Measurements from ENCODE around the gene ADCY4.

ADCY4 gene

GRCh38 chr14:24334431-24335291 is at the start of gene ADCY4:
ADCY4 (minus strand) TSS chr14:24335071; CDS start chr14:24334652, 419 bp downstream.
- peaks cover 100% of the 10 kb centered on the region for H3K27me3 ChIP-seq (ENCODE audit: control insufficient read depth, insufficient read depth, low read length)
- peak within 1 kb of the TSS; percentile 29 for H3K9ac ChIP-seq (ENCODE audit: low read length)
- H3K4me1 ChIP-seq (ENCODE audit: control insufficient read depth, insufficient read depth, low read length), result peaks cover 13% of the 10 kb centered on the region; the same call in 1 of the 2 replicates
- no peaks in the 10 kb centered on the region for H3K9me3 ChIP-seq (ENCODE audit: control insufficient read depth, insufficient read depth, low read depth, low read length)
- peak within 1 kb of the TSS; percentile 78 for H3K4me3 ChIP-seq (ENCODE audit: low read depth, low read length)
- H3K36me3 ChIP-seq (ENCODE audit: control insufficient read depth, insufficient read depth, low read length), result no peaks in the 10 kb centered on the region
- H3K27ac ChIP-seq (ENCODE audit: low read depth, low read length), result no peak within 1 kb of the TSS

GRCh38 chr14:24384169-24384568 is 49.3 kb upstream of the ADCY4 start:
- no peak overlapping the region for H3K9ac ChIP-seq (ENCODE audit: low read length)
- H3K9me3 ChIP-seq (ENCODE audit: control insufficient read depth, insufficient read depth, low read depth, low read length), result no peaks in the 10 kb centered on the region
- 0 out of 2 replicates have a peak, but pooled peaks cover 4% of the 10 kb centered on the region for H3K27me3 ChIP-seq (ENCODE audit: control insufficient read depth, insufficient read depth, low read length)
- no peak overlapping the region for H3K4me3 ChIP-seq (ENCODE audit: low read depth, low read length)
- H3K36me3 ChIP-seq (ENCODE audit: control insufficient read depth, insufficient read depth, low read length), result no peaks in the 10 kb centered on the region
- H3K27ac ChIP-seq (ENCODE audit: low read depth, low read length), result no peak overlapping the region
- H3K4me1 ChIP-seq (ENCODE audit: control insufficient read depth, insufficient read depth, low read length), result peaks cover 9% of the 10 kb centered on the region

- H3K9me3 ChIP-seq (ENCODE audit: control insufficient read depth, insufficient read depth, low read depth, low read length), result no peaks in the 10 kb centered on the region
- H3K36me3 ChIP-seq (ENCODE audit: control insufficient read depth, insufficient read depth, low read length), result no peaks in the 10 kb centered on the region
- H3K4me3 ChIP-seq (ENCODE audit: low read depth, low read length), result no peak overlapping the region
- peaks cover 13% of the 10 kb centered on the region for H3K4me1 ChIP-seq (ENCODE audit: control insufficient read depth, insufficient read depth, low read length)
- H3K9ac ChIP-seq (ENCODE audit: low read length), result no peak overlapping the region
- no peak overlapping the region for H3K27ac ChIP-seq (ENCODE audit: low read depth, low read length)
- H3K27me3 ChIP-seq (ENCODE audit: control insufficient read depth, insufficient read depth, low read length), result no peaks in the 10 kb centered on the region
Measured at GRCh38 chr14:24382064-24382371, 47.1 kb upstream of the ADCY4 start.

GRCh38 chr14:24381363-24382063 is 46.6 kb upstream of the ADCY4 start:
- peaks cover 14% of the 10 kb centered on the region for H3K4me1 ChIP-seq (ENCODE audit: control insufficient read depth, insufficient read depth, low read length)
- no peak overlapping the region for H3K4me3 ChIP-seq (ENCODE audit: low read depth, low read length)
- H3K9ac ChIP-seq (ENCODE audit: low read length), result no peak overlapping the region
- H3K27me3 ChIP-seq (ENCODE audit: control insufficient read depth, insufficient read depth, low read length), result no peaks in the 10 kb centered on the region
- no peaks in the 10 kb centered on the region for H3K9me3 ChIP-seq (ENCODE audit: control insufficient read depth, insufficient read depth, low read depth, low read length)
- H3K36me3 ChIP-seq (ENCODE audit: control insufficient read depth, insufficient read depth, low read length), result no peaks in the 10 kb centered on the region
- H3K27ac ChIP-seq (ENCODE audit: low read depth, low read length), result no peak overlapping the region

GRCh38 chr14:24379907-24380730 is 45.2 kb upstream of the ADCY4 start:
- no peaks in the 10 kb centered on the region for H3K27me3 ChIP-seq (ENCODE audit: control insufficient read depth, insufficient read depth, low read length)
- peaks cover 22% of the 10 kb centered on the region for H3K4me1 ChIP-seq (ENCODE audit: control insufficient read depth, insufficient read depth, low read length)
- no peak overlapping the region for H3K4me3 ChIP-seq (ENCODE audit: low read depth, low read length)
- no peak overlapping the region for H3K9ac ChIP-seq (ENCODE audit: low read length)
- no peaks in the 10 kb centered on the region for H3K9me3 ChIP-seq (ENCODE audit: control insufficient read depth, insufficient read depth, low read depth, low read length)
- H3K27ac ChIP-seq (ENCODE audit: low read depth, low read length), result no peak overlapping the region
- H3K36me3 ChIP-seq (ENCODE audit: control insufficient read depth, insufficient read depth, low read length), result no peaks in the 10 kb centered on the region

GRCh38 chr14:24378981-24379906 is 44.4 kb upstream of the ADCY4 start:
- H3K4me1 ChIP-seq (ENCODE audit: control insufficient read depth, insufficient read depth, low read length), result peaks cover 22% of the 10 kb centered on the region
- no peak overlapping the region for H3K9ac ChIP-seq (ENCODE audit: low read length)
- H3K4me3 ChIP-seq (ENCODE audit: low read depth, low read length), result no peak overlapping the region
- H3K36me3 ChIP-seq (ENCODE audit: control insufficient read depth, insufficient read depth, low read length), result peaks cover 1% of the 10 kb centered on the region; the same call in 1 of the 2 replicates
- H3K9me3 ChIP-seq (ENCODE audit: control insufficient read depth, insufficient read depth, low read depth, low read length), result no peaks in the 10 kb centered on the region
- H3K27ac ChIP-seq (ENCODE audit: low read depth, low read length), result no peak overlapping the region
- no peaks in the 10 kb centered on the region for H3K27me3 ChIP-seq (ENCODE audit: control insufficient read depth, insufficient read depth, low read length)

GRCh38 chr14:24378327-24378726 is 43.5 kb upstream of the ADCY4 start:
- Histone ChIP-seq H3K9me3 (ENCODE audit: control insufficient read depth, insufficient read depth, low read depth, low read length) (no peaks in the 10 kb centered on the region), H3K9ac (ENCODE audit: low read length) (no peak overlapping the region), H3K4me1 (ENCODE audit: control insufficient read depth, insufficient read depth, low read length) (peaks cover 22% of the 10 kb centered on the region), H3K27ac (ENCODE audit: low read depth, low read length) (no peak overlapping the region), H3K36me3 (ENCODE audit: control insufficient read depth, insufficient read depth, low read length) (peaks cover 9% of the 10 kb centered on the region), H3K27me3 (ENCODE audit: control insufficient read depth, insufficient read depth, low read length) (no peaks in the 10 kb centered on the region), H3K4me3 (ENCODE audit: low read depth, low read length) (no peak overlapping the region)

GRCh38 chr14:24377657-24378056 is 42.8 kb upstream of the ADCY4 start:
- H3K4me3 ChIP-seq (ENCODE audit: low read depth, low read length), result no peak overlapping the region
- H3K4me1 ChIP-seq (ENCODE audit: control insufficient read depth, insufficient read depth, low read length), result peaks cover 22% of the 10 kb centered on the region
- H3K27me3 ChIP-seq (ENCODE audit: control insufficient read depth, insufficient read depth, low read length), result no peaks in the 10 kb centered on the region
- no peaks in the 10 kb centered on the region for H3K9me3 ChIP-seq (ENCODE audit: control insufficient read depth, insufficient read depth, low read depth, low read length)
- peaks cover 16% of the 10 kb centered on the region for H3K36me3 ChIP-seq (ENCODE audit: control insufficient read depth, insufficient read depth, low read length)
- no peak overlapping the region for H3K27ac ChIP-seq (ENCODE audit: low read depth, low read length)
- H3K9ac ChIP-seq (ENCODE audit: low read length), result no peak overlapping the region

GRCh38 chr14:24377126-24377525 is 42.3 kb upstream of the ADCY4 start:
- Histone ChIP-seq H3K9ac (ENCODE audit: low read length) (no peak overlapping the region), H3K4me3 (ENCODE audit: low read depth, low read length) (no peak overlapping the region), H3K27ac (ENCODE audit: low read depth, low read length) (no peak overlapping the region), H3K36me3 (ENCODE audit: control insufficient read depth, insufficient read depth, low read length) (peaks cover 20% of the 10 kb centered on the region), H3K4me1 (ENCODE audit: control insufficient read depth, insufficient read depth, low read length) (peaks cover 22% of the 10 kb centered on the region), H3K9me3 (ENCODE audit: control insufficient read depth, insufficient read depth, low read depth, low read length) (no peaks in the 10 kb centered on the region), H3K27me3 (ENCODE audit: control insufficient read depth, insufficient read depth, low read length) (no peaks in the 10 kb centered on the region)

GRCh38 chr14:24376448-24377070 is 41.7 kb upstream of the ADCY4 start:
- H3K9me3 ChIP-seq (ENCODE audit: control insufficient read depth, insufficient read depth, low read depth, low read length), result no peaks in the 10 kb centered on the region
- H3K36me3 ChIP-seq (ENCODE audit: control insufficient read depth, insufficient read depth, low read length), result peaks cover 25% of the 10 kb centered on the region
- peak overlapping the region; percentile 34; the same call in 1 of the 2 replicates for H3K4me3 ChIP-seq (ENCODE audit: low read depth, low read length)
- H3K27ac ChIP-seq (ENCODE audit: low read depth, low read length), result no peak overlapping the region
- no peak overlapping the region for H3K9ac ChIP-seq (ENCODE audit: low read length)
- H3K27me3 ChIP-seq (ENCODE audit: control insufficient read depth, insufficient read depth, low read length), result no peaks in the 10 kb centered on the region
- peaks cover 22% of the 10 kb centered on the region for H3K4me1 ChIP-seq (ENCODE audit: control insufficient read depth, insufficient read depth, low read length)

Measured in HUES6 (cell line).